SH-SY5Y (cell line): Measurements from ENCODE around the gene EP300.

ENCODE experiments used
- GATA2 ChIP-seq: IDR thresholded peaks from 2 replicates; pipeline ENCODE4 v1.6.1; 2011; ENCODE audit warnings: mild to moderate bottlenecking, low read depth, low read length
- GATA3 ChIP-seq: IDR thresholded peaks from 2 replicates; pipeline ENCODE4 v1.6.1; 2011; ENCODE audit warnings: low read depth, mild to moderate bottlenecking, low read length, moderate library complexity

The EP300 gene

DNA sequence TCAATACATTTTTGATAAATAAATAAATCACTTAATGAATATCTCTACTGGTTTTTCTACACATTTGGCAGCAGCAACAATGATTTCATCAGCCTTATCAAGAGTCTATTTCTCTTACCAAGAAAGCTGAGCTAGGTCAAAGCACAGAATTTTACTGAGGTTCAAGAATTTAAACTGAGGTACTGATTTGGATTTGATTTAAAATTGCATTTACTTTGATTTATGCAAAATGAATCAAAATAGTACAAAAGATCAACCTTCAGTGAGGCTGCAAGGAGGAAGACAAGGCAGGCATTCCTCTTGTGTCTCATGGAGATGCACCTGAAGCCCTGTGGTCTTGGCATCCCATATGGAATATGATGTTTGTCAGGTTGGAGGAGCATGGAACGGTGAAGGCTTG is 15.5 kb upstream of the EP300 start:
- TF ChIP-seq GATA2 (no peak), GATA3 (no peak)

- TF ChIP-seq GATA2: no peak
- TF ChIP-seq GATA3: no peak
Observed at GRCh38 chr22:41078931-41079330, 13.5 kb upstream of the EP300 start.

GRCh38 chr22:41085842-41086241 is 6.5 kb upstream of the EP300 start:
- TF ChIP-seq GATA3: no peak
- TF ChIP-seq GATA2: no peak

DNA sequence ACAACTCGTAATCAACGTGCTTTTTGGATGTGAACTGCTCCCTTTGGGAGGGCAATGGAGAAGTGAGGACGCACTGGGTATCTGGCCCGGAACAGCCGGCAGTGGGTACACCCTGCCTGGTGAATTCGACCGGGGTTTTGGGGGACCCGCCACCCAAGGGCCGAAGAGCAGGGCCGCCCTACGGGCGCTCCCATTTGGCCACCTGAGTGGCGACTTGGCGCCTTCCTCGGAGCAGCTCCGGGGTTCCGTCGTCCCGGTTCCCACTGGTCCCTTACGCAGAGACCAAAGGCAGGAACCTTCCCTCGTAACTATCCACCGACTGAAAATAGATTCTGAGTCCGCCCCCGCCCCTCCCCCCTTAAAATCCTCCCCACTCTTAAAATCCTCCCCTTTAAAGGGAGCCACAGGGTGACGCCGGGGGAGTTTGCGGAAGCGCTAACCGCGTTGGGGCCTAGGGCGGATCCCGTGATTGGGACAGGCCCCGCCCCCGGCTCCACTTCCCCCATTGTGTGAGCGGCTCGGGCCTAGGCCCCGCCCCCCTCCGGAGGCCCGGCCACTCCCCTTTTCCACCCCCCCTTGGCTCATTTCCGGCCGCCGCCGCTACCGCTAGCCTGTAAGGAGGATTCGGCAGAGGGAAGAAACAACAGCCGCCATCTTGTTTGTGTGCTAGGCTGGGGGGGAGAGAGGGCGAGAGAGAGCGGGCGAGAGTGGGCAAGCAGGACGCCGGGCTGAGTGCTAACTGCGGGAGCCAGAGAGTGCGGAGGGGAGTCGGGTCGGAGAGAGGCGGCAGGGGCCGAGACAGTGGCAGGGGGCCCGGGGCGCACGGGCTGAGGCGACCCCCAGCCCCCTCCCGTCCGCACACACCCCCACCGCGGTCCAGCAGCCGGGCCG is 1.0 kb upstream of the EP300 start:
- TF ChIP-seq GATA2 (no peak), GATA3 (no peak)

DNA sequence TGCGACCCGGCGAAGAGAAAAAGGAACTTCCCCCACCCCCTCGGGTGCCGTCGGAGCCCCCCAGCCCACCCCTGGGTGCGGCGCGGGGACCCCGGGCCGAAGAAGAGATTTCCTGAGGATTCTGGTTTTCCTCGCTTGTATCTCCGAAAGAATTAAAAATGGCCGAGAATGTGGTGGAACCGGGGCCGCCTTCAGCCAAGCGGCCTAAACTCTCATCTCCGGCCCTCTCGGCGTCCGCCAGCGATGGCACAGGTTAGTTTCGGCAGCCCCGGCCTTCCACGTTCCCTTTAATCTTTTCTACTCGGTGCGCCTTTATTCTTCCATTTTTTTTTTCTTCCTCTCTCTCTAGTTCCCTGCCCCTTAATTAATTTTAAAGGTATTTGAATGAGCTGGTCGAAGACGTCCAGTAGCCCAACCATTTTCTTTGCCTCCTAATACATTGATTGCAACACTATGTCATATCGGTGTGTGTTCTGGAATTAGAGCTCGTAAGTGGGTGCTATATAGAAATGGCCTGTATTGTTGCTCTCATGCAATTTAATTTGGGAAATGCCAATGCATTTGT is 537 bp downstream of the EP300 start:
- TF ChIP-seq GATA3: no peak
- TF ChIP-seq GATA2: no peak

DNA sequence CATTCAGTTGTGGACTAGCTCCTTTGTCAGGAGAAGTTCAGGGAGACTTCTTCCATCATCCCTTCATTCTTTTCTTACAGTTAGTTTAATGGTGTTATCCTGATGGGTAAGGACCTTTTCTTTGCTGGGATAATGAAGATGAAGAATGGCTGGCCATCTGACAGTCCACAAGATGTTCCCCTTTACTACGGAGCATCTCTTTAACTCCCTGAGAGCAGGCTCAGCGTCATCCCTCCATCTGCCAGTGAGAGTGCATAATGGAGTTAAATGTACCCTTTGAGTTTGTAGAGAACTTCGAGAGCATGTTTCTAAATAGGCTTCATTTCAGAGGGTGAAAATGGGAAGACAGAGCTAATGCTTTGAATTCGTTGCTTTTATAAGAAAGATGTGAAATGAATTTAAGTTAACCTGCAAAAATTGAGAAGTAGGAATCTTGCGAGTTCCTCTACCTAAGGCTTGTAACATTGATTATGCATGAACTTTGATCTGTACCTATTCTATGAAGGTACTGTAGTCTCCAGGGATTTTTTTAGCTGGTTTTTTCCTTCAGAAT is 1.7 kb downstream of the EP300 start:
- TF ChIP-seq GATA2 (no peak), GATA3 (no peak)

- no peak for TF ChIP-seq GATA2
- TF ChIP-seq GATA3: no peak
Observed at GRCh38 chr22:41096391-41096790, 4.0 kb downstream of the EP300 start.

GRCh38 chr22:41096841-41097240 is 4.4 kb downstream of the EP300 start:
- TF ChIP-seq GATA3: no peak
- no peak for TF ChIP-seq GATA2

GRCh38 chr22:41099036-41099435 is 6.6 kb downstream of the EP300 start:
- no peak for TF ChIP-seq GATA3
- no peak for TF ChIP-seq GATA2

DNA sequence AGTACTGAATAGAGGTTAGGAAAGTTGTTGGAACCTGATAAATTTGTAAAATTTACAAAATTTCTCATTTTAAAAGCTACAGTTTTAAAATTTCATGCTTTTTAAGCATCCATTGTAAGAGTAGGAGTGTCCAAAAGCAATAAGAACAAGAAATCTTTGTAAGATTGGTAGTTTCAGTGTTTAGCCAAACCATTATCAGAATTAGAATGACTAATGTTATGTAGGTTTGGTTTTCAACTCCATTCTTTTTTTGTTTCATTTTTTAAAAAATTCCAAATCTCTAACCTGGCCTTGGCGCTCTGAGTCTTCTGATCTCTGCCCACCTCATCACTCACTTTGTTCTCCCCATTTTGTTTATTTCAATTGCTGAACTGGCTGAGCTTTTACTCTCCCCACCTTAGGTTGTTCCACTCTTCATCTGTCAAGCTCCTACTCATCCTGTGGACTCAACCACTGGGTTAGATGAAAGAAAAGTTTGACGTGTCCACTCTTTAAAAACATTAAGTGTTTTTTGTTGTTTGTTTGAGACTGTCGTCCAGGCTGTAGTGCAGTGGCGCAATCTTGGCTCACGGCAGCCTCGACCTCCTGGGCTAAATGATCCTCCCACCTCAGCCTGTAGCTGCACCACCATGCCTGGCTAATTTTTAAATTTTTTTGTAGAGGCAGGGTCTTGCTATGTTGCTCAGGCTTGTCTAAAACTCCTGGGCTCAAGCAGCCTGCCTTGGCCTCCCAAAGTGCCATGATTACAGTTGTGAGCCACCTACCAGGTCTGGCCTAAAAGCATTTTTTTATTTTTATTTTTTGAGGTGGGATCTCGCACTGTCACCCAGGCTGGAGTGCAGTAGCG is 14.0 kb downstream of the EP300 start:
- TF ChIP-seq GATA3: no peak
- TF ChIP-seq GATA2: no peak

DNA sequence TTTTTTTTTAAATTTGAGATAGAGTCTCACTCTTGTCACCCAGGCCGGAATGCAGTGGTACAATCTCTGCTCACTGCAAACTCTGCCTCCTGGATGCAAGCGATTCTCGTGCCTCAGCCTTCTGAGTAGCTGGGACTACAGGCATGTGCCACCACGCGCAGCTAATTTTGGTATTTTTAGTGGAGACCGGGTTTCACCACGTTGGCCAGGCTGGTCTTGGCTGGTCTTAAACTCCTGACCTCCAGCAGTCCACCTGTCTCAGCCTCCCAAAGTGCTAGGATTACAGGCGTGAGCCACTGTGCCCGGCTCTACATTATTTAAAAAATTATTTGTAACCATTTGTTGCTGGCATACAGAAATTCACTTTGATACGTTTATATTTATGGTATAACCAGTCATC is 18.6 kb downstream of the EP300 start:
- TF ChIP-seq GATA3 (no peak), GATA2 (no peak)

GRCh38 chr22:41116342-41116741 is 23.9 kb downstream of the EP300 start:
- TF ChIP-seq GATA3: no peak
- TF ChIP-seq GATA2: no peak

DNA sequence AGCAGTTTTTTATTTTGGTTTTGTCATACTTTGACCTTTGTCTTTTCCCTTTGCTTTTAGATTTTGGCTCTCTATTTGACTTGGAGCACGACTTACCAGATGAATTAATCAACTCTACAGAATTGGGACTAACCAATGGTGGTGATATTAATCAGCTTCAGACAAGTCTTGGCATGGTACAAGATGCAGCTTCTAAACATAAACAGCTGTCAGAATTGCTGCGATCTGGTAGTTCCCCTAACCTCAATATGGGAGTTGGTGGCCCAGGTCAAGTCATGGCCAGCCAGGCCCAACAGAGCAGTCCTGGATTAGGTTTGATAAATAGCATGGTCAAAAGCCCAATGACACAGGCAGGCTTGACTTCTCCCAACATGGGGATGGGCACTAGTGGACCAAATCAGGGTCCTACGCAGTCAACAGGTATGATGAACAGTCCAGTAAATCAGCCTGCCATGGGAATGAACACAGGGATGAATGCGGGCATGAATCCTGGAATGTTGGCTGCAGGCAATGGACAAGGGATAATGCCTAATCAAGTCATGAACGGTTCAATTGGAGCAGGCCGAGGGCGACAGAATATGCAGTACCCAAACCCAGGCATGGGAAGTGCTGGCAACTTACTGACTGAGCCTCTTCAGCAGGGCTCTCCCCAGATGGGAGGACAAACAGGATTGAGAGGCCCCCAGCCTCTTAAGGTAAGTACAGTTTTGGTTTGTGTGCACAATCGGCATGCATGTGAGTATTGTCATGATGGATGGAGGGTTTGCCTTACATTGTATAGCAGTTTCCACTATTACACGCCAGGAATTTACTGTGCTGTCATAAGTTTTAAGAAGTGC is 25.0 kb downstream of the EP300 start:
- TF ChIP-seq GATA3 (no peak), GATA2 (no peak)
